Endothelial cell of umbilical vein (primary cell): ENCODE data around the gene DTX3. TPM values are rescaled to one million over a fixed set of nuclear protein-coding genes. Genes with fewer than 3 reads are reported as not detected.

Source experiments
- BruUV-seq: library from RNA; stranded (reverse); fragments of 400-500 nt; replicated peaks from 2 replicates; lab custom pipeline; 2021; lab: Mats Ljungman, UMichigan
- CTCF ChIA-PET: fragments of 300-600, 350-600 bp; sonication (Branson Sonifier 250); formaldehyde crosslinking; loops from one replicate; lab custom pipeline; 2021; ENCODE audit warnings: antibody characterized with exemption, inconsistent platforms; lab: Charles Lee
- POLR2A ChIA-PET: fragments of 300-600, 350-600 bp; sonication (Branson Sonifier 250); formaldehyde crosslinking; loops from one replicate; lab custom pipeline; 2021; ENCODE audit warnings: antibody characterized with exemption, inconsistent platforms; lab: Charles Lee
- DNase-seq: peaks from one replicate; pipeline ENCODE4 v3.0.0-alpha.2; 2011; ENCODE audit warnings: low read depth, low spot score
- FAIRE-seq: peaks from 2 replicates; lab custom pipeline; 2011; peaks lifted over from hg19 to GRCh38; lab: Jason Lieb, UNC
- H2AFZ ChIP-seq: 2 replicates; pipeline ENCODE4 v1.6.0; 2012; ENCODE audit warnings: low read depth, low read length, control low read depth, inconsistent platforms
- H3K27ac ChIP-seq: 2 replicates; pipeline ENCODE4 v1.5.1; 2011; ENCODE audit warnings: low read depth, mild to moderate bottlenecking, control low read depth, low read length, moderate library complexity; ENCODE audit not compliant: insufficient read depth
- H3K27me3 ChIP-seq, 2 experiments: 2 replicates each; pipeline versions ENCODE4 v1.6.0 to v1.6.1; 2011; ENCODE audit warnings: low read length in 2 of 2, mixed read lengths in 1 of 2; ENCODE audit not compliant: control insufficient read depth in 2 of 2, insufficient read depth in 2 of 2
- H3K36me3 ChIP-seq, 2 experiments: 2 replicates in 1 of 2; 3 replicates in 1 of 2; pipeline ENCODE4 v1.5.1; 2011; ENCODE audit warnings: low read length in 2 of 2, mild to moderate bottlenecking in 1 of 2, moderate library complexity in 1 of 2; ENCODE audit not compliant: control insufficient read depth in 2 of 2, insufficient read depth in 2 of 2; ENCODE audit errors: extremely low read depth in 1 of 2
- H3K4me1 ChIP-seq: 3 replicates; pipeline ENCODE4 v1.5.1; 2011; ENCODE audit warnings: mild to moderate bottlenecking, low read length; ENCODE audit not compliant: control insufficient read depth, insufficient read depth; ENCODE audit errors: extremely low read depth
- H3K4me2 ChIP-seq: 2 replicates; pipeline ENCODE4 v1.6.1; 2011; ENCODE audit warnings: low read length, control low read depth, mixed read lengths; ENCODE audit not compliant: insufficient read depth
- H3K4me3 ChIP-seq, 3 experiments: fragments of 200-600 bp in 1 of 3; sonication (generic), shearing (Covaris generic) in 1 of 3; replicated peaks in 1 of 3; 2 replicates each; pipeline ENCODE4 v1.5.1; 2011 to 2016; ENCODE audit warnings: control low read depth in 3 of 3, low read length in 3 of 3, mild to moderate bottlenecking in 2 of 3, inconsistent platforms in 1 of 3, low read depth in 1 of 3, moderate library complexity in 1 of 3; ENCODE audit not compliant: insufficient read depth in 1 of 3
- H3K79me2 ChIP-seq: 2 replicates; pipeline ENCODE4 v1.6.0; 2012; ENCODE audit warnings: low read length, inconsistent platforms; ENCODE audit not compliant: control insufficient read depth, insufficient read depth
- H3K9ac ChIP-seq: replicated peaks from 2 replicates; pipeline ENCODE3; 2011; ENCODE audit warnings: low read length, control low read depth; ENCODE audit not compliant: insufficient read depth; ENCODE audit errors: extremely low read depth
- H3K9me1 ChIP-seq: replicated peaks from 3 replicates; pipeline ENCODE4 v1.6.0; 2011; ENCODE audit warnings: mild to moderate bottlenecking, low read length; ENCODE audit not compliant: control insufficient read depth, insufficient read depth; ENCODE audit errors: extremely low read depth
- H3K9me3 ChIP-seq: replicated peaks from 2 replicates; pipeline ENCODE4 v1.5.1; 2012; ENCODE audit warnings: low read length, inconsistent platforms; ENCODE audit not compliant: control insufficient read depth, insufficient read depth
- H4K20me1 ChIP-seq: replicated peaks from 2 replicates; pipeline ENCODE3; 2011; ENCODE audit warnings: mild to moderate bottlenecking, low read length; ENCODE audit not compliant: control insufficient read depth, insufficient read depth; ENCODE audit errors: extremely low read depth
- CTCF ChIP-seq, 2 donors: IDR thresholded peaks; 1 replicate in 1 of 2; 2 replicates in 1 of 2; pipeline ENCODE4 v1.5.1; 2011; ENCODE audit warnings: low read length in 2 of 2, mild to moderate bottlenecking in 2 of 2, moderate library complexity in 2 of 2, control low read depth in 1 of 2, inconsistent platforms in 1 of 2, low read depth in 1 of 2; ENCODE audit not compliant: insufficient read depth in 1 of 2; ENCODE audit errors: extremely low read depth in 1 of 2
- EZH2 ChIP-seq: IDR thresholded peaks from 2 replicates; pipeline ENCODE4 v1.6.1; 2012; ENCODE audit warnings: borderline replicate concordance, low read depth, mild to moderate bottlenecking, moderate library complexity, low read length, inconsistent platforms; ENCODE audit not compliant: severe bottlenecking
- FOS ChIP-seq: IDR thresholded peaks from 2 replicates; pipeline ENCODE4 v1.6.1; 2011; ENCODE audit warnings: mild to moderate bottlenecking, low read length, moderate library complexity, borderline replicate concordance; ENCODE audit not compliant: insufficient read depth
- GATA2 ChIP-seq: IDR thresholded peaks from 2 replicates; pipeline ENCODE4 v1.7.0; 2011; ENCODE audit warnings: low read depth, mild to moderate bottlenecking, moderate library complexity, mixed read lengths, low read length; ENCODE audit not compliant: insufficient read length, insufficient read depth
- JUN ChIP-seq: IDR thresholded peaks from 2 replicates; pipeline ENCODE4 v1.6.1; 2011; ENCODE audit warnings: borderline replicate concordance, low read depth; ENCODE audit not compliant: insufficient read length, insufficient read depth
- MYC ChIP-seq: IDR thresholded peaks from one replicate; pipeline ENCODE4 v1.6.1; 2011; ENCODE audit warnings: mild to moderate bottlenecking, low read depth, low read length
- POLR2A ChIP-seq: IDR thresholded peaks from 2 replicates; pipeline ENCODE4 v1.6.1; 2012; ENCODE audit warnings: low read depth, mild to moderate bottlenecking, control low read depth, low read length
- POLR2AphosphoS5 ChIP-seq: IDR thresholded peaks from 2 replicates; pipeline ENCODE4 v1.6.1; 2012; ENCODE audit warnings: low read depth, mild to moderate bottlenecking, control low read depth, low read length, moderate library complexity; ENCODE audit not compliant: insufficient read depth
- dilution Hi-C: fragments of 300-500 bp; cut with MboI; formaldehyde crosslinking; loops from one replicate; pipeline ENCODE4 v1.15.0; 2019; ENCODE audit warnings: low sequenced_read_pairs; ENCODE audit not compliant: extremely low pct_ligation_motif_present
- intact Hi-C: fragments of 100-400 bp; cut with micrococcal nuclease; formaldehyde crosslinking; loops from one replicate; pipeline ENCODE4 v1.10.0; 2022
- polyA plus RNA-seq, 4 experiments: library from polyadenylated mRNA; depleted of rRNA in 3 of 4; stranded (reverse) in 3 of 4; unstranded in 1 of 4; fragments of >200 nt; gene quantifications; 2 replicates each; pipeline versions ENCODE4 v1.2.1 to v1.2.3, GENCODE V29; 2011 to 2012; ENCODE audit warnings: missing spikeins in 1 of 4
- total RNA-seq: library from RNA; stranded (reverse); gene quantifications from 2 replicates; pipeline ENCODE4 v1.2.3, GENCODE V29; 2021
- TF ChIP-seq, protein P1 (sequence below): IDR thresholded peaks from 2 replicates; pipeline ENCODE4 v1.6.1; 2011; ENCODE audit not compliant: insufficient read depth, insufficient read length

Gene DTX3
- total and polyA plus RNA-seq, 2 donors (not counting 3 experiments of a cell fraction or from before 2014, with no cell fraction given): 34.5 to 51.4 TPM

DNA sequence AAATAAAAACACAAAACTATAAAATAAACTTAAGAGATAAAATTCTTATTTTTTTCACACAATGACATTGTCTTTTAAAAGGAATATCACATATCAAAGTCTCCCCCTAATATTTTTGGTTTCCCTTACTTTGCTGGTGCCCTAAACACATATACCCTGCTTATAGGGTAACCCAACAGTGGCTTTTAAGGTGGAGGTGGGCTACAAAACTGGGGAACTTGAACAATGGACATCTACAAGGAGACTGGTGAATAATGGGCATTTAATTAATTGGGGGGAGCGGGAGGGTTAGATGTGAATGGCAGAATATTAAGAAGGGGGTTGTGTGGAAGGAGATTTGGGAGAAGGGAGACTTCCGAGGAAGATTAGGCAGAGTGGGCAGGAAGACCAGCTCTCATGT, 18.8 kb downstream of the DTX3 start:
- POLR2A ChIA-PET: no interaction called here
- no peak overlapping the region for H2AFZ ChIP-seq
- BruUV-seq: no TSS peak
- dilution Hi-C loops (no loop called here), intact Hi-C loops (no loop called here)
- no peaks in the 10 kb centered on the region for H3K9me1 ChIP-seq
- peaks cover 64 to 77% of the 10 kb centered on the region in 2 experiments for H3K27me3 ChIP-seq
- H3K27ac ChIP-seq: no peak overlapping the region
- CTCF ChIA-PET: interaction anchor here (0.6 to 7.2 kb wide), 4 partner anchors 10 to 42 kb away, joined by 3 to 109 read pairs (median 8); partner anchors contain the start of genes ARHGEF25 and B4GALNT1
- peaks cover 5% of the 10 kb centered on the region for H3K4me1 ChIP-seq
- H3K9ac ChIP-seq: no peak overlapping the region
- no peak for DNase-seq
- H3K4me3 ChIP-seq: no peak overlapping the region
- H3K36me3 ChIP-seq: no peaks in the 10 kb centered on the region
- no peaks in the 10 kb centered on the region for H4K20me1 ChIP-seq
- no peaks in the 10 kb centered on the region for H3K79me2 ChIP-seq
- no peaks in the 10 kb centered on the region for H3K9me3 ChIP-seq
- no peak overlapping the region for H3K4me2 ChIP-seq
- TF ChIP-seq, protein P1, sequence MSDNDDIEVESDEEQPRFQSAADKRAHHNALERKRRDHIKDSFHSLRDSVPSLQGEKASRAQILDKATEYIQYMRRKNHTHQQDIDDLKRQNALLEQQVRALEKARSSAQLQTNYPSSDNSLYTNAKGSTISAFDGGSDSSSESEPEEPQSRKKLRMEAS: no peak
- TF ChIP-seq POLR2A: no peak
- no peak for TF ChIP-seq CTCF (IDR thresholded peaks at IDR 0.05; ENCODE audit: extremely low read depth in 1 of 2, insufficient read depth in 1 of 2, low read depth in 1 of 2, low read length in 2 of 2)
- no peak for TF ChIP-seq JUN
- TF ChIP-seq FOS: no peak
- no peak for TF ChIP-seq EZH2
- TF ChIP-seq POLR2AphosphoS5: no peak
- TF ChIP-seq GATA2: no peak
- TF ChIP-seq MYC: no peak
- FAIRE-seq: no peak
